Loucy (cell line): ENCODE data around the gene DUSP3.

Source experiments
- CTCF ChIP-seq: fragments of 200-600 bp; sonication (generic); conservative IDR thresholded peaks from 2 replicates; pipeline ENCODE4 v1.5.1; 2014; ENCODE audit warnings: mild to moderate bottlenecking, antibody characterized with exemption, low read length
- EZH2phosphoT487 ChIP-seq: fragments of 200-600 bp; IDR thresholded peaks from 2 replicates; pipeline ENCODE4 v1.6.1; 2018; ENCODE audit warnings: antibody characterized with exemption, mild to moderate bottlenecking, moderate library complexity, borderline replicate concordance

DNA sequence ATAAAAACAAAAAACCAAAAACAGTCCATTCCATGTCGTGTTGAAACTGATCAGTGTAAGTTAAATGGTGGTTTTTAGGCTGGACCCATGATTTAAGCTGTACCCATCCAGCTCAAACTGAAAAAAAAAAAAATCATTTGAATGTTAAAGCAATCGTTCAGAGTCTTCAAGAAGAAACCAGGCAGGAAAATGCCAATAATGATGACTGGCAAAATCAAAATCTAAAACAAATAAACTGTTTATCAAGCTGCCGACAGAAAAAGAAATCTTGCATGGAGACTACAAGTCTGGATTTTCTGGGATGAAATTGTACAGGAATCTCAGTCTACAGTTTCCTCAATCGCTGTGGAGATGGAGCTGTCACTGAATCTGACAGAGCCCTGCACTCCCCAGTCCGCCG lies 60.9 kb downstream of the DUSP3 start:
- TF ChIP-seq CTCF (no peak), EZH2phosphoT487 (no peak)
